ENCODE data around the gene CCT6B.
"Not testable (repeated sequence)": the region's sequence is repeated elsewhere in the genome, so short reads cannot be mapped to it uniquely, and the experiment has no call there.

GRCh38 chr17:34950780-34951179 lies 10.5 kb downstream of the CCT6B start:
- not testable (repeated sequence) for TF ChIP-seq POLR2A (IDR thresholded peaks at IDR 0.05; ENCODE audit: low read depth, low read length); CTCF (conservative IDR thresholded peaks at IDR 0.05; ENCODE audit: low read depth, low read length); RCOR1 (IDR thresholded peaks at IDR 0.05; ENCODE audit: insufficient replicate concordance, low read length); FOS (IDR thresholded peaks at IDR 0.05; ENCODE audit: low read depth, low read length); RAD21 (IDR thresholded peaks at IDR 0.05; ENCODE audit: low read length); RFX5 (IDR thresholded peaks at IDR 0.05; ENCODE audit: low read depth, low read length); USF2 (IDR thresholded peaks at IDR 0.05; ENCODE audit: low read depth, low read length); CHD1 (IDR thresholded peaks at IDR 0.05; ENCODE audit: low read depth, low read length); MXI1 (IDR thresholded peaks at IDR 0.05; ENCODE audit: borderline replicate concordance, low read depth, low read length)

All from IMR-90 (cell line).